ENCODE measurements around the gene JAG1. TPM values are rescaled to one million over a fixed set of nuclear protein-coding genes. Genes with fewer than 3 reads are reported as not detected.

JAG1 gene
- total and polyA plus RNA-seq, 7 experiments from 2014 or later = 0.07 to 7.0 (median 0.62) TPM; not detected in 2

DNA sequence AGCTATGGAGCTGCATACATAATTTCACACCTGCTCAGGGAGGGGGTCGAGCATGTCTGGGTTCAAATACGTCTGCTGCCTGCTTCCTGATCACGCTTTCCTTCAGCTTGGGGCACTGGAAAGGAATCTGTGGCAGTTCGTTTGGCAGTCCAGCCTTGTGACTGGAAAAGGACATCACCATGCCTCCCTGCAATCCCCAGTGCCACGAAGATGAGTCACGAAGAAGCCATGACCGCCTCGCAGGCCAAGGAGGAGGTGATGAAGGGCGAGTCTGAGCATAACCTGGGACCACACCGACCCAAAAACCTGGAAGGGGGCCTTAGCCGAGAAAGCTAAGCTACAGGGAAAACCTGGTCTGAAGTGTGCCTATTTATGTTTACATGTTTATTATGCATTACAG, 13.1 kb downstream of the JAG1 start:
- Histone ChIP-seq H3K27me3 (ENCODE audit: control insufficient read depth in 2 of 2, insufficient read depth in 2 of 2, low read length in 2 of 2) (no peaks in the 10 kb centered on the region), H3K9me3 (ENCODE audit: control insufficient read depth in 2 of 3, low read length in 3 of 3) (peaks cover 0 to 3% (median 0%) of the 10 kb centered on the region in 3 experiments), H3K27ac (ENCODE audit: low read depth, low read length) (no peak overlapping the region), H3K4me1 (ENCODE audit: control insufficient read depth in 2 of 2, insufficient read depth in 2 of 2, low read length in 2 of 2) (no peaks in the 10 kb centered on the region), H3K36me3 (ENCODE audit: control insufficient read depth in 2 of 3, insufficient read depth in 3 of 3, low read length in 3 of 3) (no peaks in the 10 kb centered on the region), H3K4me3 (ENCODE audit: low read length) (no peak overlapping the region)
- Mint-ChIP-seq H3K4me3 (no peak overlapping the region), H3K4me1 (no peaks in the 10 kb centered on the region), H3K27ac (no peak overlapping the region), H3K27me3 (peaks cover 21 to 55% (median 35%) of the 10 kb centered on the region in 5 donors), H3K9me3 (peaks cover 0 to 5% (median 0%) of the 10 kb centered on the region in 11 donors), H3K36me3 (no peaks in the 10 kb centered on the region)
- DNase-seq (no peak), ATAC-seq (no peak)
- intact Hi-C loops (cut with micrococcal nuclease) = no loop called here
- CTCF ChIA-PET = no interaction called here
- POLR2A ChIA-PET = no interaction called here

DNA sequence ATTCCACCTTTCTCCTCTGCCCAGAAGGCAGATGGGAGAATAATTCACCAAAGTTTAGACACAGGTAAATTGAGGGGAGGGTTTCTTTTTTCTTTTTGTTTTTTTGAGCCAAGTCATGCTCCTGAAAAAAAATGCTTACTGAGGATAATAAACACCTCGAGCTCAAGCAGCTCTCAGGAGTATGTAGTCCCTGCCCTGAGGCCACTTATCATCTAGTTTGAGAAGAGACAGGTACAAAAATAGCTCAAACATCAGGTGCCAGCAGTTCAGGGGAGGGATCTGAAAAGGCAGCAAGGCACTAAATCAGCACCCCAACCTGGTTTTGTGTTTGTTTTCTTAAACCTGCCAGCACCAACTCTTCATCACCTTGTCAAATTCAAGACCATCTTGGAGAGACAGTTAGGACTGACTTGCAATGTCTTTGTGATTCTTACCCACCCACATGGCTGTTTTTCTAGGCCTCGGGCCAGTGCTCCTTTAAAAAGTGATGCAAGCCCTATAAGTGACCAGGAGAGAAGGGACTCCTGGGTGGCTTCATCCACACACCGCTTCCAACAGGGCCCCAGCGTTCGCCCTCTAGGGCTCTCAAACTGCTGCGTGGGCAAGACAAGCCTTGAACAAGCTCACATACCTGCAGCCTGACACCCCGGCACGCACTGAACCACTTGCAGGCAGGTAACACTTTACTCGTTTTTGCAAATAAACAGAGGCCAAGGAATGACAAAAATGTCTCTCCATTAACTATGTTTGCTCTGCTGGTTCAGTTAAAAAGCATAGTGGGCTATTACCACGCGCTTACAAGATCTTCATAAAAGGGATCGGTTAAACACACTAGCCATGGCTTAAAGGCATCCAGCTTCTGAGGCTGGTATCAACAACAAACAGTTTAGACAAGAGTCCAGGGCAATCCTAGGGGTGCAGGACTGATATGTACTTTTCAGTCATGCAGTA, 13.9 kb downstream of the JAG1 start:
- H3K9me3 Mint-ChIP-seq = peaks cover 0 to 5% (median 0%) of the 10 kb centered on the region in 11 donors
- no peak overlapping the region for H3K27ac Mint-ChIP-seq
- ChIA-PET CTCF (interaction anchor here (0.7 kb wide), 1 partner anchor 1811 kb away, joined by 3 read pairs; no protein-coding TSS in a partner anchor), POLR2A (no interaction called here)
- Histone ChIP-seq H3K9me3 (ENCODE audit: control insufficient read depth in 2 of 3, low read length in 3 of 3) (peaks cover 0 to 3% (median 0%) of the 10 kb centered on the region in 3 experiments), H3K36me3 (ENCODE audit: control insufficient read depth in 2 of 3, insufficient read depth in 3 of 3, low read length in 3 of 3) (no peaks in the 10 kb centered on the region), H3K27me3 (ENCODE audit: control insufficient read depth in 2 of 2, insufficient read depth in 2 of 2, low read length in 2 of 2) (no peaks in the 10 kb centered on the region), H3K4me1 (ENCODE audit: control insufficient read depth in 2 of 2, insufficient read depth in 2 of 2, low read length in 2 of 2) (no peaks in the 10 kb centered on the region), H3K27ac (ENCODE audit: low read depth, low read length) (no peak overlapping the region), H3K4me3 (ENCODE audit: low read length) (no peak overlapping the region)
- no peak for ATAC-seq
- intact Hi-C loops (cut with micrococcal nuclease) = no loop called here
- H3K4me3 Mint-ChIP-seq = no peak overlapping the region
- no peaks in the 10 kb centered on the region for H3K36me3 Mint-ChIP-seq
- no peak for DNase-seq
- peaks cover 29 to 58% (median 33%) of the 10 kb centered on the region in 5 donors for H3K27me3 Mint-ChIP-seq
- H3K4me1 Mint-ChIP-seq = no peaks in the 10 kb centered on the region

DNA sequence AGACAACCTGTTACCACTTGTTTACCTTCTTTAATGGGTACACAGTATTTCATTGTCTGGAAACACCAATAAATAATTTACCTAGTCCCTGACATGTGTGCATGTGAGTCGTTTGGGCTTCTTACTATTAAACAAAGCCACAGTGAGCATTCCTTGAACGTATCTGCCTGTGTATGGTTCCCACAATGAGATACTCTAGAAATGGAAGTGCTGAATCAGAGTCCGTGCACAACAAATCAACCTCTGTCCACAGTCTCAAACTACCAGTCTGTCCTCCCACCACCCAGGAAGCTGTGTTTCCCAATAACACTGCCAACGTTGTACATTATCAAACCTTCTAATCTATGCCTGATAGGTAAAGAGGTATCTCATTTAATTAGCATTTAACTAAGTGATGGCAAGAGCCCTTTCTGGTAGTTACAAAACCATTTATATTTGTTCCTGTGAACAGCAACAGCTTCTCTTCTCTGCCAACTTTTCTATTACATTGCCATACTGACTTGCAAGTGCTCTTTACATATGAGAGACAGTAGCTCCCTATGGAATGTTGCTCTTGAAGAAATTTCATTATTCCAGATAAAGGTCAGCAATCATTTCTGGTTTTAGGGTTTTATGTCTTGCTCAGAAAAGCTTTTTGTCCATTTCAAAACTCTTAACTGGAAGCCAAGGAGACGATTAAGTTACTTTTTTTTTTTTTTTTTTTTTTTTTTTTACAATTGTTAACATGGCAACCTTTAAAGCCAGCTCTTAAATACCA, 14.7 kb downstream of the JAG1 start:
- H3K27ac Mint-ChIP-seq = no peak overlapping the region
- H3K27me3 ChIP-seq (ENCODE audit: control insufficient read depth in 2 of 2, insufficient read depth in 2 of 2, low read length in 2 of 2) = no peaks in the 10 kb centered on the region
- peaks cover 28 to 61% (median 34%) of the 10 kb centered on the region in 5 donors for H3K27me3 Mint-ChIP-seq
- peaks cover 0 to 6% (median 0%) of the 10 kb centered on the region in 11 donors for H3K9me3 Mint-ChIP-seq
- H3K4me3 ChIP-seq (ENCODE audit: low read length) = no peak overlapping the region
- ATAC-seq = no peak
- CTCF ChIA-PET = interaction anchor here (0.7 kb wide), 1 partner anchor 1812 kb away, joined by 3 read pairs; no protein-coding TSS in a partner anchor
- peaks cover 0 to 3% (median 0%) of the 10 kb centered on the region in 3 experiments for H3K9me3 ChIP-seq (ENCODE audit: control insufficient read depth in 2 of 3, low read length in 3 of 3)
- intact Hi-C loops (cut with micrococcal nuclease) = no loop called here
- no peaks in the 10 kb centered on the region for H3K4me1 Mint-ChIP-seq
- H3K4me1 ChIP-seq (ENCODE audit: control insufficient read depth in 2 of 2, insufficient read depth in 2 of 2, low read length in 2 of 2) = no peaks in the 10 kb centered on the region
- DNase-seq = no peak
- no peaks in the 10 kb centered on the region for H3K36me3 Mint-ChIP-seq
- POLR2A ChIA-PET = no interaction called here
- H3K4me3 Mint-ChIP-seq = no peak overlapping the region
- H3K27ac ChIP-seq (ENCODE audit: low read depth, low read length) = no peak overlapping the region
- H3K36me3 ChIP-seq (ENCODE audit: control insufficient read depth in 2 of 3, insufficient read depth in 3 of 3, low read length in 3 of 3) = no peaks in the 10 kb centered on the region

DNA sequence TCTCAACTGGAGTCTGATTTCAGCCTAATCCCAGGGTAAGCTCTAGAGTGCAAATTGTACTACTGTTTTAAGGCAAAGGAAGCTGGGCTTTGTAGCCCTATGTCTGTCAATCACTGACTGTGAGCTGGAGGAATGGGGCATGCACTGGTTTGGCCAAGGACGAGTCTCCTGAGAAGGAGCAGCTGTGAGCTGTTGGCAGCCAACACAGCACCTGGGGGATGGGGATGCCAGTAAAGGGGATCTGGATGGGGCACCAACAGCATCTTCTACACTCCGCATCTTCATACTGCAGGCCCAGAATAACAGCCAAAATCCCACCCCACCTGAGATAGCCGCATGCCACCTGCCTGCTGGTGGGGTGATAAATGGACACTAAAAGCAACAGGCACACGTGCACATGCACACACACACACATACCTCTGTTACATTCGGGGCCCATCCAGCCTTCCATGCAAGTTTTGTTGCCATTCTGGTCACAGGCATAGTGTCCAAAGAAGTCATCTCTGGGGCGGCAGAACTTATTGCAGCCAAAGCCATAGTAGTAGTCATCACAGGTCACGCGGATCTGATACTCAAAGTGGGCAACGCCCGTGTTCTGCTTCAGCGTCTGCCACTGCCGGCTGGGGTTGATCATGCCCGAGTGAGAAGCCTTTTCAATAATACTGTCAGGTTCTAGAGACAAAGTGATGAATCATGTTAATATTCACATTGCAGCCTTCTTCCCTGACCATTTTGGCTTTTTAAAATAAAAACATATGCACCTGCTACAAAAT, 15.6 kb downstream of the JAG1 start:
- Histone ChIP-seq H3K27me3 (ENCODE audit: control insufficient read depth in 2 of 2, insufficient read depth in 2 of 2, low read length in 2 of 2) (no peaks in the 10 kb centered on the region), H3K36me3 (ENCODE audit: control insufficient read depth in 2 of 3, insufficient read depth in 3 of 3, low read length in 3 of 3) (no peaks in the 10 kb centered on the region), H3K9me3 (ENCODE audit: control insufficient read depth in 2 of 3, low read length in 3 of 3) (peaks cover 0 to 3% (median 0%) of the 10 kb centered on the region in 3 experiments), H3K4me1 (ENCODE audit: control insufficient read depth in 2 of 2, insufficient read depth in 2 of 2, low read length in 2 of 2) (no peaks in the 10 kb centered on the region), H3K27ac (ENCODE audit: low read depth, low read length) (no peak overlapping the region), H3K4me3 (ENCODE audit: low read length) (no peak overlapping the region)
- Mint-ChIP-seq H3K36me3 (no peaks in the 10 kb centered on the region), H3K9me3 (peaks cover 0 to 6% (median 0%) of the 10 kb centered on the region in 11 donors), H3K27me3 (peaks cover 24 to 56% (median 29%) of the 10 kb centered on the region in 5 donors), H3K4me1 (peaks cover 0 to 3% (median 0%) of the 10 kb centered on the region in 7 donors), H3K4me3 (no peak overlapping the region), H3K27ac (no peak overlapping the region)
- intact Hi-C loops (cut with micrococcal nuclease) = no loop called here
- CTCF ChIA-PET = no interaction called here
- no peak for DNase-seq
- no peak for ATAC-seq
- POLR2A ChIA-PET = no interaction called here

DNA sequence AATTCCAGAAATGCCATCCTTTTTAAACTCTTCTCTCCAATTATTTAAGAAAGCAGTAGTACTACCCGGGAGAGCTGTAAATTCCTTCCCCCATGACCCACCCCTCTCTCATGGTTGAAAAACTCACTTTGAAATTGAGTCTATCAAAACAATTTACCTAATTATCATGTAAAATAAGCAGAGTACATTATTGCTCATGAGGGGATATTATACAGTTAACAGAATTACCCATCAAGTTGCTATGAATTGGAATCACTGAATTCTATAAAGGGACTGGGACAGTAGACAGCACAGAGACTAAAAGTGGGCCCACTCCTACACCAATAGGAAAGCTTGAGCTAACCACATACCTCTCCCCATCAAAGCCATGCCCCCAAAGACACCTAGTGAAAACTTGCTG, 16.3 kb downstream of the JAG1 start:
- Histone ChIP-seq H3K9me3 (ENCODE audit: control insufficient read depth in 2 of 3, low read length in 3 of 3) (peaks cover 0 to 3% (median 0%) of the 10 kb centered on the region in 3 experiments), H3K27ac (ENCODE audit: low read depth, low read length) (no peak overlapping the region), H3K4me3 (ENCODE audit: low read length) (no peak overlapping the region), H3K27me3 (ENCODE audit: control insufficient read depth in 2 of 2, insufficient read depth in 2 of 2, low read length in 2 of 2) (no peaks in the 10 kb centered on the region), H3K36me3 (ENCODE audit: control insufficient read depth in 2 of 3, insufficient read depth in 3 of 3, low read length in 3 of 3) (no peaks in the 10 kb centered on the region), H3K4me1 (ENCODE audit: control insufficient read depth in 2 of 2, insufficient read depth in 2 of 2, low read length in 2 of 2) (no peaks in the 10 kb centered on the region)
- Mint-ChIP-seq H3K27me3 (peaks cover 18 to 56% (median 25%) of the 10 kb centered on the region in 5 donors), H3K4me1 (peaks cover 0 to 3% (median 0%) of the 10 kb centered on the region in 7 donors), H3K27ac (no peak overlapping the region), H3K36me3 (no peaks in the 10 kb centered on the region), H3K9me3 (peaks cover 0 to 6% (median 0%) of the 10 kb centered on the region in 11 donors), H3K4me3 (no peak overlapping the region)
- ATAC-seq (no peak), DNase-seq (no peak)
- intact Hi-C loops (cut with micrococcal nuclease) = no loop called here
- ChIA-PET POLR2A (no interaction called here), CTCF (no interaction called here)

All from naive thymus-derived CD4-positive, alpha-beta T cell (primary cell).